Left colon (tissue), 2 donors: Measurements from ENCODE around the gene MRPL19. TPM values are rescaled to one million over a fixed set of nuclear protein-coding genes. Genes with fewer than 3 reads are reported as not detected.
A peak's percentile ranks its signal among the peaks of the same experiment; 100 is the strongest.
"Not testable (repeated sequence)": the region's sequence is repeated elsewhere in the genome, so short reads cannot be mapped to it uniquely, and the experiment has no call there.

Experiments
- ATAC-seq: fragments of 200-7000 bp; cut with Tn5 transposase; one replicate; pipeline ENCODE4 v1.9.1; 2020; ENCODE audit warnings: mild to moderate bottlenecking, moderate library complexity
- DNase-seq, 2 donors: peaks; one replicate each; pipeline ENCODE4 v3.0.0-alpha.2; 2020
- intact Hi-C, 2 donors: fragments of 100-400 bp; cut with DNase I in 1 of 2; cut with micrococcal nuclease in 1 of 2; formaldehyde crosslinking; loops; one replicate each; pipeline versions ENCODE4 v1.11.2 to v1.14.0; 2022; cut with DNase I, micrococcal nuclease
- total RNA-seq, 2 donors: library from RNA; stranded (reverse); fragmentation: NEBNext Ultra II Directional; extraction: Animal tissue kit (Norgen Biotek cat#: 25700); gene quantifications; one replicate each; pipeline ENCODE4 v1.2.1, GENCODE V29; 2021
- donor health status: DM: no; HTN: no; CAD: no.
- donor health status: DM: yes; HTN: yes; CAD: no.

MRPL19 gene
- total RNA-seq, 2 donors from 2014 or later: 38.8 to 51.2 TPM

- intact Hi-C loops: no loop called here
- ATAC-seq (no peak), DNase-seq (peak in 1 of 2 donors; percentile 10)
These were observed 447 bp upstream of the MRPL19 start for GRCh38 chr2:75646090-75646582.

DNA sequence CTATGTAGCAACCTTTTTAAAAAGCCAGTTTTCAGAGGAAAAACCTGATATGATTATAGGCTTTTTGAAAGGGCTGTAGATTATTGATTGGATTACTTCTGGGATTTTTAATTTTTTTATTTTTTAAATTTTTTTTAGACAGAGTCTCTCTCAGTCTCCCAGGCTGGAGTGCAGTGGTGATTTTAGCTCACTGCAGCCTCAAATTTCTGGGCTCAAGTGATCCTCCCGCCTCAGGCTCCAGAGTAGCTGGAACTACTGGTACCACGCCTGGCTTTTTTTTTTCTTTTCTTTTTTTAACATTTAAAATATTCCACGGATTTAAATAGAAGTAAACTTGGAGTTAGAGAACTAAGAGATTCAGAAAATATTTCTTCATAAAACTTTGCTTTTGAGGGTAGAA lies 1.2 kb downstream of the MRPL19 start:
- intact Hi-C loops: no loop called here

GRCh38 chr2:75654012-75654411 lies 7.4 kb downstream of the MRPL19 start:
- DNase-seq (no peak), ATAC-seq (no peak)
- intact Hi-C loops: no loop called here

More for the DNA sequence above, 1.2 kb downstream of the MRPL19 start:
- DNase-seq (no peak), ATAC-seq (no peak)

- ATAC-seq (no peak), DNase-seq (no peak)
- intact Hi-C loops: no loop called here
These were observed 9.3 kb downstream of the MRPL19 start for GRCh38 chr2:75655861-75656260.

- ATAC-seq (no peak), DNase-seq (no peak)
- intact Hi-C loops: no loop called here
These were observed 10.0 kb downstream of the MRPL19 start for GRCh38 chr2:75656563-75656962.

DNA sequence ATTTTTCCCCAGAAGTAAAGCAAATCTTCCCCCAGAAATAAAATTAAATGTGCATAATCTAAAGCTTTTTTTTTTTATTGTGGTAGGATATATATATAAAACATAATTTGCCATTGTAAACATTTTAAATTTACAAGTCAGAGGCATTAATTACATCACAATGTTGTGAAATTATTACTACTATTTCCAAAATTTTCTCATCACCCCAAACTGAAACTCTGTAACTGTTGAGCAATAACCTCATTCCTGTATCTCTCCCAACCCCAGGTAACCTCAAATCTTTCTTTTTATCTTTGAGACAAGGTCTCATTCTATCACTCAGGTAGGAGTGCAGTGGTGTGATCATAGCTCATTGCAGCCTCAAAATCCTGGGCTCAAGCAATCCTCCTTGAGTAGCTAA lies 11.2 kb downstream of the MRPL19 start:
- DNase-seq (no peak), ATAC-seq (no peak)
- intact Hi-C loops: no loop called here

- no peak for ATAC-seq
These were observed 20.3 kb downstream of the MRPL19 start for GRCh38 chr2:75666911-75667310.

GRCh38 chr2:75667884-75668283 lies 21.3 kb downstream of the MRPL19 start:
- intact Hi-C loops: no loop called here
- ATAC-seq (no peak), DNase-seq (no peak)

More at GRCh38 chr2:75666911-75667310, 20.3 kb downstream of the MRPL19 start:
- DNase-seq: no peak
- intact Hi-C loops: no loop called here

GRCh38 chr2:75675423-75675822 lies 28.8 kb downstream of the MRPL19 start:
- ATAC-seq, intact Hi-C loops, DNase-seq: not testable (repeated sequence)

DNA sequence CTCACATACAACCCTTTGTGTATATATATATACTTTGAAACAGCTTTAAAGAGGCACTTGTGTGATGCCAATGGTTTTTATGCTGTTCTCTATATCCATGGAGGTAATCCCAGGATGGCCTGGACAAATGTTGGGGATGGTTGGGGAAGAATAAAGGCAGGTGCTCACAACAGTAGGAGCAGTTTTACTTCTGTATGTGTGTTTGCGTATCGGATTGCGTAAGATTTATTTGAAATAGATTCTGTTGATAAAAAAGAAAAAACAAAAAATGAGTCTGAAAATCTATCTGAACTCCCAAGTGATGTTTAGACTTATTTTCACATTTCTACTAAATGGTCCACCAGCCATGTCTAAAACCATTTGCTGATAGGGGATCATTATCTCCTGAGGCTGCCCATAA lies 29.3 kb downstream of the MRPL19 start:
- ATAC-seq (no peak), DNase-seq (no peak)
- intact Hi-C loops: no loop called here

- no peak for ATAC-seq
- intact Hi-C loops: no loop called here
- no peak for DNase-seq
These were observed 29.9 kb downstream of the MRPL19 start for GRCh38 chr2:75676464-75676863.

GRCh38 chr2:75679556-75679955 lies 33.0 kb downstream of the MRPL19 start:
- DNase-seq: no peak
- intact Hi-C loops: no loop called here
- no peak for ATAC-seq

- intact Hi-C loops: no loop called here
- DNase-seq: no peak
- no peak for ATAC-seq
These were observed 33.8 kb downstream of the MRPL19 start for GRCh38 chr2:75680402-75680801.

GRCh38 chr2:75683430-75683829 lies 36.8 kb downstream of the MRPL19 start:
- ATAC-seq, intact Hi-C loops, DNase-seq: not testable (repeated sequence)

DNA sequence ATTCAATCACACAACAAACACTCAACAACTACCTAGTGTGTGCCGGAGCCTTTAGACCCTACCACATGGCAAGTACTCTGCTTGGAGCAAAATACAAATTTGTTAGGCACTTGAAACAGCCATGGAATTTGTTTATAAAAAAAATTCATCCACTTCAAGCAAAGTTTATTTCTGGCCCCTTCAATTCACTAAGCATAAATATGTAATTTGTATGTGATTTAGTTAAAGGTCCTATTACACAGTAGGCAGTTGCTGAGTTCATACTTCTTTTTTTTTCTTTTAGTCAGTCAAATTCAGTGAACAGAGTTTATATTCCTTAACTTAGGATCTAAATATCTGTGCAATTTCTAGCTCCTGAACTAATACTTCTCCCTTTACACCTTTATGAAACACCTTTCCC lies 41.6 kb downstream of the MRPL19 start:
- DNase-seq: no peak
- ATAC-seq: no peak
- intact Hi-C loops: no loop called here

- DNase-seq (no peak), ATAC-seq (no peak)
- intact Hi-C loops: no loop called here
These were observed 52.3 kb downstream of the MRPL19 start for GRCh38 chr2:75698918-75699317.

DNA sequence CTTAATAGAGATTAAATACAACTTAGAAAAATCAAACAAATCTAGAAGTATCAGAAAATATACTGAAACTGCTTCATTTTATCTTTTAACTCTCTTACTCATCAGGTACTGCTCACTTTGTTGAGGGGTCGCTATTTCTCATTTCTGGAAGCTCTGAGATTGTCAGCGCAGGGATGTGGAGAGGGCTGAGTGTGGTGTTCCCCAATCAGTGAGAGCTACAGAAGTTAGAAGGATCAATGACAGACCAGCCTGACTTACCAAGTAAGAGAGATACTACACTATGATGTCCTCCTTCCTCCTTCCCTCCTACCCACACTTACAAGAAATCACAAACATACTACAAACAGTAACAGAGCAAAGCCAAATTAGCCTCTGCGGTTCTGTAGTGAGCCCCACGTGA lies 56.0 kb downstream of the MRPL19 start:
- ATAC-seq (no peak), DNase-seq (no peak)
- intact Hi-C loops: no loop called here

DNA sequence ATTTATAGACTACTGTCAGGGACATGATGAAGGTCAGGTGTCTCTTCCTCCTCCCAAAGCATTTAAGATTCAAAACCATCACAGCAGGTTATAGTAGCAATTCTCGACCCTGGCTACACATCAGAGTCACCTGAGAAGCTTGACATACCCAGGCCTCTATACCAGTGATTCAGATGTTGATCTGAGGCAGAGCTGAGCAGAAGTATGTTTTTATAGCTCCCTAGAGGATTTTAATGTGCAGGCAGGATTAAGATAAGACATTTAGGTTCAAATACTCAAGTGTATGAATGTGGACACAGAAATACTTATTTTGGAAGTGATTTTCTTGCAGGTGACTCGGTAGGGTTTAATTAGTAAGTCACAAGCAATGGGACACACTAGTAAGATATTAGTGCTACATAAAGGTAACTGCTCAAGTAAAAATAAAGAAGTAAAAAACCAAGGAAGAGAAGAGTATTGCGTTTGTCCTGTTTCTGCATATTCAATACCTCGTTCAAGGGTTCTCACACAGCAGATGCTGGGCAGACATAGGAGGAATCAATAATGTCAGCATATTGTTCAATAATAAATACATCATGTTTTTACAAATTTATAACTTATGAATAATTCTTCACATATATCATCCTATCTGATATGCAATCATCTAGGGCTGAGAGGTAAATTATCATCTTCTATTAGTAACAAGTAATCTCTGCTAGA lies 57.2 kb downstream of the MRPL19 start:
- ATAC-seq (no peak), DNase-seq (no peak)
- intact Hi-C loops: no loop called here

- DNase-seq (no peak), ATAC-seq (no peak)
- intact Hi-C loops: no loop called here
These were observed 59.3 kb downstream of the MRPL19 start for GRCh38 chr2:75705921-75706320.

- intact Hi-C loops: no loop called here
- ATAC-seq: no peak
- no peak for DNase-seq
These were observed 61.3 kb downstream of the MRPL19 start for GRCh38 chr2:75707901-75708300.

DNA sequence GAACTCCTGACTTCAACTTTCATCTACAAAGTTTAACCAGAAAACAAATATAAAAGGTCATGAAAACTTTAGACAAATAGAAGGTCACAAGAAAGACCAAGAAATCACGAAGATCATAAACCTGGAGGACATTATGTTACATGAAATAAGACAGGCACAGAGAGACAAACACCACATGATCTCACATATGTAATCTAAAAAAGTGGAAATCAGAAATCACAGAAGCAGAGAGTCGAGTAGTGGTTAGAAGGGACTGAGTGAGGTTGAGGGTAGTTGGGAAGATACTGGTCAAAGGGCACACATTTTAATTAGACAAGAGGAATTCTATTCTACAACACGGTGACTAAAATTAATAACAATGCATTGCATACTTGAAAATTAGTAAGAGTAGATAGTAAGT lies 62.7 kb downstream of the MRPL19 start:
- no peak for DNase-seq
- intact Hi-C loops: no loop called here
- no peak for ATAC-seq
